Effector memory CD4-positive, alpha-beta T cell (primary cell): ENCODE results near the gene AHRR.

Experiments
- DNase-seq, 3 donors: peaks; one replicate each; pipeline ENCODE4 v3.0.0-alpha.2; 2020
- H3K27ac ChIP-seq: 2 replicates; pipeline ENCODE4 v1.7.0; 2013; ENCODE audit warnings: mild to moderate bottlenecking, low read length, moderate library complexity; ENCODE audit not compliant: insufficient read depth, poor library complexity, severe bottlenecking
- H3K27me3 ChIP-seq: replicated peaks from 2 replicates; pipeline ENCODE4 v1.7.0; 2013; ENCODE audit warnings: mild to moderate bottlenecking, low read length; ENCODE audit not compliant: insufficient read depth, control insufficient read depth, poor library complexity, severe bottlenecking
- H3K36me3 ChIP-seq: 2 replicates; pipeline ENCODE4 v1.7.0; 2013; ENCODE audit warnings: mild to moderate bottlenecking, low read length, moderate library complexity; ENCODE audit not compliant: control insufficient read depth, insufficient read depth
- H3K4me1 ChIP-seq: 2 replicates; pipeline ENCODE4 v1.7.0; 2013; ENCODE audit warnings: low read length, mild to moderate bottlenecking; ENCODE audit not compliant: control insufficient read depth, insufficient read depth, poor library complexity, severe bottlenecking
- H3K4me3 ChIP-seq: 2 replicates; pipeline ENCODE4 v1.7.0; 2013; ENCODE audit warnings: low read length, low read depth, mild to moderate bottlenecking; ENCODE audit not compliant: insufficient read depth, poor library complexity, severe bottlenecking
- H3K9me3 ChIP-seq: 2 replicates; pipeline ENCODE4 v1.7.0; 2013; ENCODE audit warnings: mild to moderate bottlenecking, low read length, moderate library complexity; ENCODE audit not compliant: control insufficient read depth

Gene AHRR

DNA sequence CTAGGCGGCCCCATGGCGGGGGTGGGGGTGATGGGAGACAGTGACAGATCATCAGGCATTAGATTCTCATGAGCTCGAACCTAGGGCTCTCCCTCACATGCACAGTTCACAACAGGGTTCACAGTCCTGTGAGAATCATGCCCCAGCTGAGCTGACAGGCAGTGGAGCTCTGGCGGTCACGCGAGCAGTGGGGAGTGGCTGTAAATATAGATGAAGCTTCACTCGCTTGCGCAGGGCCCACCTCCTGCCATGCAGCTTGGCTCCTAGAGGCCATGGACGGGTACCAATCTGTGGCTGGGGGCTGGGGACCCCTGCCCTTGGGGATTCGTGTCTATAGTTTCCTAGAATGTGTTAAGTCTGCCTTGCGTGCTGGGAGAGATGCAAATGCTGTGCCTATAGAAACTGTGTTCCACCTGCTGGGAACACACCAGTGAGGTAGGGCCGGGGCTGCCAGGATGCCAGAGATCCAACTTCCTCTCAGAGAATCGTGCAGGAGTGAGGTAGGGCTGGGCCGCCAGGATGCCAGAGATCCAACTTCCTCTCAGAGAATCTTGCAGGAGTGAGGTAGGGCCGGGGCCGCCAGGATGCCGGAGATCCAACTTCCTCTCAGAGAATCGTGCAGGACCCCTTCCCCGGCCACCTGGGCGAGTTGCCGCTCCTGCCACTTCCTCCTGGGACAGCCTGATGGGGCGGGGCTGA lies 107.4 kb downstream of the AHRR start:
- H3K4me3 ChIP-seq = no peak overlapping the region
- no peak for DNase-seq
- no peaks in the 10 kb centered on the region for H3K27me3 ChIP-seq
- no peaks in the 10 kb centered on the region for H3K36me3 ChIP-seq
- no peak overlapping the region for H3K27ac ChIP-seq
- H3K4me1 ChIP-seq = no peaks in the 10 kb centered on the region
- H3K9me3 ChIP-seq = no peaks in the 10 kb centered on the region

GRCh38 chr5:429453-430188 lies 108.1 kb downstream of the AHRR start:
- DNase-seq = no peak
- Histone ChIP-seq H3K4me1 (no peaks in the 10 kb centered on the region), H3K36me3 (no peaks in the 10 kb centered on the region), H3K27ac (no peak overlapping the region), H3K27me3 (no peaks in the 10 kb centered on the region), H3K4me3 (no peak overlapping the region), H3K9me3 (no peaks in the 10 kb centered on the region)

DNA sequence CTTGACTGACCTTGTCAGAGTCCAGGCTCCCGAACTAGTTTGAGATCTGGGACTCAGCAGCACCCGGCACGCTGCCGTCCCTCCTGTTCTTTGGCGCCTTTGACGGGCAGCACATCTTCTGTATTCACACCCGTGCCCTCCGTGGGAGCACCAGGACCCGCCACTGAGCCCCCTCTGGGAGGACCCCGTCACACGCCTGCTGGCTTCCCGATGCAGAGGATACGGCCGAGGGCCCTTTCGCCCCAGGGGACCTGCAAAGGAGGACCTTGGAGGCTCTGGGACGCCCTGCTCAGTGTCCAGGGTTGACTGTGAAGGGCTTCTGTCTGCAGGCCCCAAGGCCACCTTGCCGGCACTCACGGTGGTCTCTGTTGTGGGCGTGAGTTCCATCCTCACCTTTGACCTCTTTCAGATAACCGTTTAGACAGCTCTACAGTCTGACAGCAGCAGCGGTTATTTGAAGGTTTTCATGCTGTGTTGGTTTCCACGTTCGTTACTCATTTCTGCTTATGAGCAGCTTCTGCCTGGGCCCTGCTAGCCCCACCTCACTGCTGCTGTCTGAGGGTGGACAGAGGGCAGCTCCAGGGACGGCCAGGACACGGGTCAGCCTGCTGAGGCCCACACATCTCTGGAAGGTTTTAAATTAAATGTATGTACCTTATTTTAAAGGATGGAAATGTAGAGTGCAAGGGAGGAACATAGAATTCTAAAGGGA lies 108.9 kb downstream of the AHRR start:
- no peaks in the 10 kb centered on the region for H3K4me1 ChIP-seq
- no peak overlapping the region for H3K27ac ChIP-seq
- H3K4me3 ChIP-seq = no peak overlapping the region
- no peaks in the 10 kb centered on the region for H3K27me3 ChIP-seq
- H3K36me3 ChIP-seq = no peaks in the 10 kb centered on the region
- H3K9me3 ChIP-seq = no peaks in the 10 kb centered on the region
- DNase-seq = no peak

DNA sequence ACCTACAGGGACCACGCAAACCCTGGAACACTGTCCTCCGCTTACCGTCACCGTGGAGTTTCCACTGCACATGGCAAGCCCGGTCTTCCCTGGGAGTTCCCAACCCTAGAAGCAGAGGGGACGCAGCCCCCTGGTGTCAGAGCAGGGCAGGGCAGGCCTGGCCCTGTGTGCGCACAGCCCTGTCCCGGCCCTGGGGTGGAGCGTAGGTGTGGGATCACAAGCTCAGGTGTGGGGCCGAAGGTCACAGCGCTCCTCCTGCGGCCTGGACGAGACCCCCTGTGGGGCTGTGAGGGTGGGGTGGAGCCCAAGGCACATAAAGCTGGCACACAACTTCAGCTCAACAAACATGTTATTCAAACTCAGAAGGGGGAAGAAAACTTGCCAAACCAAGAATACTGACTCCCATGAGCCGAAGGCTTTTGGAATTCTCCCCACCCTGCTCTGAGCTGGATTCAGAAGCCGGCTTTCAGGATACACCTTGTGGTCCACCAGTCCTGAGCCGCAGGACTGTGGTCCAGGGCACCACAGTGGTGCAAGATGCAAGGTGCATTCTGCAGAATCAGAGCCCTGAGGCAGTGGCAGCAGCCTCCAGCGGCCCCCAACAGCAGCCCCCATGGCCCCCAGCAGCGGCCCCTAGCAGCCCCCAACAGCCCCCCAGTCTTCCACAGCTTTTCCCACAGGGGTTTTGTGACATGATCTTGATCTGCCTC lies 109.6 kb downstream of the AHRR start:
- Histone ChIP-seq H3K4me3 (no peak overlapping the region), H3K36me3 (no peaks in the 10 kb centered on the region), H3K9me3 (no peaks in the 10 kb centered on the region), H3K27me3 (no peaks in the 10 kb centered on the region), H3K27ac (no peak overlapping the region), H3K4me1 (no peaks in the 10 kb centered on the region)
- no peak for DNase-seq

DNA sequence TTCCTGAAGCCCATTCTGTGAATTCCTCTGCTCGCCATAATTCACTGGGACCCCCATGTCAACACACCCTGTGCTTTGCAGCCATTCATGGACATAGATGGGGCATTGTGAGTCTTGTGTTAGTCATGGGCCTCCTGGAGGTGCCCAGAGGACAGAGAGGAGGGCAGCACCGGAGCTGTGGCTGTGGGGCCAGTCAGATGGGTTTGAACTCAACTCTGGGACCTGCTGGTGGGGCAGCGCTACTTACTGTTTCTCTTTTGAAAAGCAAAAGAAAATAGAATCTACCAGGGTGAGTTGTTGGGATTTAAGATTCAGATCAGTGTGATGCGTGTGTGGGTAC lies 110.2 kb downstream of the AHRR start:
- H3K4me1 ChIP-seq = no peaks in the 10 kb centered on the region
- no peaks in the 10 kb centered on the region for H3K36me3 ChIP-seq
- H3K4me3 ChIP-seq = no peak overlapping the region
- no peaks in the 10 kb centered on the region for H3K27me3 ChIP-seq
- no peak for DNase-seq
- H3K9me3 ChIP-seq = no peaks in the 10 kb centered on the region
- H3K27ac ChIP-seq = no peak overlapping the region

GRCh38 chr5:432201-432927 lies 110.8 kb downstream of the AHRR start:
- H3K4me1 ChIP-seq = no peaks in the 10 kb centered on the region
- no peaks in the 10 kb centered on the region for H3K27me3 ChIP-seq
- H3K36me3 ChIP-seq = no peaks in the 10 kb centered on the region
- no peak for DNase-seq
- no peak overlapping the region for H3K27ac ChIP-seq
- no peak overlapping the region for H3K4me3 ChIP-seq
- H3K9me3 ChIP-seq = no peaks in the 10 kb centered on the region

DNA sequence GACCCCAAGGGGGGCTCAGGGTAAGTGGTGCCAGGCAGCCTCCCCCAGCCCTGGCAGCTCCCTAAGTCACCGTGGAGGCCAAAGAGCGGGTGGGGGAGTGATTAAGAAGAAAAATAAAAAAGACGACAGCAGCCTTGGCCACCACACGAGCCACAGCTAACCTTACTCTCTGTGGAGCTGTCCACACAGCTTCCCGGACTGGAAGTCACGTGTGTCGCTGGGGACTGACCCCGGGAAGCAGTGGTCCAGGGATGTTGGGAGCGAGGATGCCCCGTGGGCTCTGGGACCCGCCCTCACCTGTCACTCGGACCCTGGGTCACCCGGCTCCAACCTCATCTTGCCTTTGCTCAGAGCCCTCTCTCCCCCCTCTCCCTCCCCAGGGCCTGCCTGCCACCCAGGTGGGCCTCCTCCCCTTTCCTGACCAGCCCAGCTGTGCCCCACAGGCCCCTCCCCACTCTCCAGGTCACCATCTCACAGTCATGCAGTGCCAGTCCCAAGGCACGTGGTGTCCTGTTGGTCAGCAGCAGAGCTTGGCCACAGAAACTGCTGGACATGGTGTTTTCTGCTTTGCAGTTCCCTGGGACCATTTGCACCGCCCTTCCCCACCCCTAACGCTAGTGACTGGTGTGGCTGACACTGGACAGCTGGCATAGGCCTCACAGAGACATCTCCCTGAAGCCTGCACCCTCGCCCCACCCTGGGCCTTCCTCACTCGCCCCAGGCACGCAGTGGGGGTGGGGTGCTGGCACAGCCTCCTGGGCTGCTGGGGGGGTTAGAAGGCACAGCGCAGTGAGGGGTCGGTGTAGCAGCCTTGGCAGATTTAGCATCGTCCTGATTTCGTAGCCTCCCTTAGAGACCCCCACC lies 111.6 kb downstream of the AHRR start:
- Histone ChIP-seq H3K4me1 (no peaks in the 10 kb centered on the region), H3K27me3 (no peaks in the 10 kb centered on the region), H3K4me3 (no peak overlapping the region), H3K27ac (no peak overlapping the region), H3K36me3 (no peaks in the 10 kb centered on the region), H3K9me3 (no peaks in the 10 kb centered on the region)
- no peak for DNase-seq

DNA sequence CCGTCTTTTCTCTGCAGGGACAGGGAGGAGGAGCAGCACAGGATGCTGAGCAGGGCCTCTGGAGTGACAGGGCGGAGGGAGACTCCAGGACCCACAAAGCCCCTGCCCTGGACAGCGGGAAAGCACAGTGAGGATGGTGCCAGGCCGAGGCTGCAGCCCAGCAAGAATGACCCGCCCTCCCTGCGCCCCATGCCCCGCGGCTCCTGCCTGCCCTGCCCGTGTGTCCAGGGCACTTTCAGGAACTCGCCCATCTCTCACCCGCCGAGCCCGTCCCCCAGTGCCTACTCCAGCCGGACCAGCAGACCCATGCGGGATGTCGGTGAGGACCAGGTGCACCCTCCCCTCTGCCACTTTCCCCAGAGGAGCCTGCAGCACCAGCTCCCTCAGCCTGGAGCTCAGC lies 112.3 kb downstream of the AHRR start:
- no peak for DNase-seq

More for the DNA sequence above, 112.3 kb downstream of the AHRR start:
- Histone ChIP-seq H3K4me1 (no peaks in the 10 kb centered on the region), H3K4me3 (no peak overlapping the region), H3K9me3 (no peaks in the 10 kb centered on the region), H3K27me3 (no peaks in the 10 kb centered on the region), H3K27ac (no peak overlapping the region), H3K36me3 (no peaks in the 10 kb centered on the region)
